Right lobe of liver (tissue), 4 donors: ENCODE measurements around the gene DDX43.

Experiments
- CTCF ChIP-seq, 4 donors: fragments of 200-600 bp in 3 of 4; fragments of 450-650 bp in 1 of 4; IDR thresholded peaks; one replicate each; pipeline versions ENCODE4 v1.5.1 to v1.8.0; 2016 to 2022; ENCODE audit warnings: antibody characterized with exemption in 4 of 4, mild to moderate bottlenecking in 2 of 4
- POLR2A ChIP-seq: fragments of 450-650 bp; IDR thresholded peaks from one replicate; pipeline ENCODE4 v1.6.1; 2017; ENCODE audit warnings: antibody characterized with exemption, mild to moderate bottlenecking
- donor health status: DM: no; HTN: no; CAD: no.
- donor health status: DM: no; HTN: no; CAD: no.
- donor health status: DM: no; HTN: yes; CAD: no.

GRCh38 chr6:73363537-73363875 lies 31.1 kb upstream of the DDX43 start:
- TF ChIP-seq CTCF (IDR thresholded peaks at IDR 0.05) (no peak), POLR2A (no peak)
